ENCODE data around the gene ZIC4. TPM values are rescaled to one million over a fixed set of nuclear protein-coding genes. Genes with fewer than 3 reads are reported as not detected.

The ZIC4 gene
- total and polyA plus RNA-seq, 2 of the 8 experiments (the other 6 are each of a cell fraction or from before 2014, with no cell fraction given) = 0.03 to 0.13 TPM

GRCh38 chr3:147397875-147398812 lies 8.2 kb downstream of the ZIC4 start (continued):
- TF ChIP-seq SUZ12 (IDR thresholded peaks at IDR 0.05; ENCODE audit: low read length) = peak; percentile 93
- no peak for TF ChIP-seq USF2 (IDR thresholded peaks at IDR 0.05; ENCODE audit: low read length)
- no peak for TF ChIP-seq TCF12 (IDR thresholded peaks at IDR 0.05; ENCODE audit: low read depth, low read length)
- TF ChIP-seq SP4 (IDR thresholded peaks at IDR 0.05; ENCODE audit: low read length) = no peak
- no peak for TF ChIP-seq SIX5 (IDR thresholded peaks at IDR 0.05; ENCODE audit: low read depth, low read length)
- TF ChIP-seq CHD1 (IDR thresholded peaks at IDR 0.05; ENCODE audit: low read depth, low read length) = no peak
- TF ChIP-seq KDM5A (IDR thresholded peaks at IDR 0.05; ENCODE audit: low read length) = no peak
- no peak for TF ChIP-seq CBX5 (IDR thresholded peaks at IDR 0.05; ENCODE audit: low read depth, low read length)
- TF ChIP-seq TAF7 (optimal IDR thresholded peaks at IDR 0.05; ENCODE audit: borderline replicate concordance, low read depth, low read length) = no peak
- TF ChIP-seq FOSL1 (IDR thresholded peaks at IDR 0.05; ENCODE audit: insufficient read depth, low read depth, low read length) = no peak
- no peak for TF ChIP-seq BRCA1 (IDR thresholded peaks at IDR 0.05; ENCODE audit: low read depth, low read length)

Data from H1 (cell line).